Measurements from ENCODE around the gene BANP.
"Not testable (repeated sequence)": the region's sequence is repeated elsewhere in the genome, so short reads cannot be mapped to it uniquely, and the experiment has no call there.

DNA sequence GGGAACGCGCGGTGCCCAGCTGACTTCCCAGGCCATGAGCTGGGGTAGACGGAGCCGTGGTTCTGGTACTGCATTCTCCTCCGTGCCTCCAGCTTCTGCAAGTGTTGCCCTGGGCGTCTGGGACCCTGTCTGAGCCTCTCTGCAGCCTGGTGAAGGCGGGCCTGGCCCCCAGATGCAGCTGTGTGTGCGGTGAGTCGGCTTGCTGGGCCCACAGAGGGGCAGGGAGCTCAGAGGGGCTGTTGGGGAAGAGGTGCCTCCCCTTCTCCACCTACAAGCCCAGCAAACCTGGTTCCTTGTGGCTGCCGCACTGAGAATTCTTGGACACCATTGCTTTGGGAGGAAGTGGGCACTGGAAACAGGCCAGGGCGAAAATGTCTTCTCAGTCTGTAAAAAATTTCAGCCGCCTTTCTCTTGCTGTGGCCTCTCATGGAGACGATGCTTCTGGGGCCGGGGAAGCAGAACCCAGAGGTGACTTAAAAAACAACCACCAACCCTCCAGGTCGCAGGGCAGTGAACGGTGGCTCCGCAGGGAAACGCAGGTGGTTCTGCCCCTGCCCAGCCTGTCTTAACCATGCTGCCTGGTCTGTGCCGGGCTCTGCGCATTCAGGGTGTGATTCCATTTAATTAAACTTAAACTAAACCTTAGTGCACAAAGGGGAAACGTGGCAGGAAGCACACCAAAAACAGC lies 163.5 kb downstream of the BANP start:
- TF ChIP-seq, protein P1, sequence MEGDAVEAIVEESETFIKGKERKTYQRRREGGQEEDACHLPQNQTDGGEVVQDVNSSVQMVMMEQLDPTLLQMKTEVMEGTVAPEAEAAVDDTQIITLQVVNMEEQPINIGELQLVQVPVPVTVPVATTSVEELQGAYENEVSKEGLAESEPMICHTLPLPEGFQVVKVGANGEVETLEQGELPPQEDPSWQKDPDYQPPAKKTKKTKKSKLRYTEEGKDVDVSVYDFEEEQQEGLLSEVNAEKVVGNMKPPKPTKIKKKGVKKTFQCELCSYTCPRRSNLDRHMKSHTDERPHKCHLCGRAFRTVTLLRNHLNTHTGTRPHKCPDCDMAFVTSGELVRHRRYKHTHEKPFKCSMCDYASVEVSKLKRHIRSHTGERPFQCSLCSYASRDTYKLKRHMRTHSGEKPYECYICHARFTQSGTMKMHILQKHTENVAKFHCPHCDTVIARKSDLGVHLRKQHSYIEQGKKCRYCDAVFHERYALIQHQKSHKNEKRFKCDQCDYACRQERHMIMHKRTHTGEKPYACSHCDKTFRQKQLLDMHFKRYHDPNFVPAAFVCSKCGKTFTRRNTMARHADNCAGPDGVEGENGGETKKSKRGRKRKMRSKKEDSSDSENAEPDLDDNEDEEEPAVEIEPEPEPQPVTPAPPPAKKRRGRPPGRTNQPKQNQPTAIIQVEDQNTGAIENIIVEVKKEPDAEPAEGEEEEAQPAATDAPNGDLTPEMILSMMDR (IDR thresholded peaks at IDR 0.05): not testable (repeated sequence)
- not testable (repeated sequence) for TF ChIP-seq TCF7L2 (IDR thresholded peaks at IDR 0.05; ENCODE audit: low read depth, low read length); SIN3A (IDR thresholded peaks at IDR 0.05; ENCODE audit: borderline replicate concordance, insufficient read depth, low read depth, low read length); POLR2AphosphoS5 (IDR thresholded peaks at IDR 0.05; ENCODE audit: low read depth, low read length)
- TF ChIP-seq, protein P2, sequence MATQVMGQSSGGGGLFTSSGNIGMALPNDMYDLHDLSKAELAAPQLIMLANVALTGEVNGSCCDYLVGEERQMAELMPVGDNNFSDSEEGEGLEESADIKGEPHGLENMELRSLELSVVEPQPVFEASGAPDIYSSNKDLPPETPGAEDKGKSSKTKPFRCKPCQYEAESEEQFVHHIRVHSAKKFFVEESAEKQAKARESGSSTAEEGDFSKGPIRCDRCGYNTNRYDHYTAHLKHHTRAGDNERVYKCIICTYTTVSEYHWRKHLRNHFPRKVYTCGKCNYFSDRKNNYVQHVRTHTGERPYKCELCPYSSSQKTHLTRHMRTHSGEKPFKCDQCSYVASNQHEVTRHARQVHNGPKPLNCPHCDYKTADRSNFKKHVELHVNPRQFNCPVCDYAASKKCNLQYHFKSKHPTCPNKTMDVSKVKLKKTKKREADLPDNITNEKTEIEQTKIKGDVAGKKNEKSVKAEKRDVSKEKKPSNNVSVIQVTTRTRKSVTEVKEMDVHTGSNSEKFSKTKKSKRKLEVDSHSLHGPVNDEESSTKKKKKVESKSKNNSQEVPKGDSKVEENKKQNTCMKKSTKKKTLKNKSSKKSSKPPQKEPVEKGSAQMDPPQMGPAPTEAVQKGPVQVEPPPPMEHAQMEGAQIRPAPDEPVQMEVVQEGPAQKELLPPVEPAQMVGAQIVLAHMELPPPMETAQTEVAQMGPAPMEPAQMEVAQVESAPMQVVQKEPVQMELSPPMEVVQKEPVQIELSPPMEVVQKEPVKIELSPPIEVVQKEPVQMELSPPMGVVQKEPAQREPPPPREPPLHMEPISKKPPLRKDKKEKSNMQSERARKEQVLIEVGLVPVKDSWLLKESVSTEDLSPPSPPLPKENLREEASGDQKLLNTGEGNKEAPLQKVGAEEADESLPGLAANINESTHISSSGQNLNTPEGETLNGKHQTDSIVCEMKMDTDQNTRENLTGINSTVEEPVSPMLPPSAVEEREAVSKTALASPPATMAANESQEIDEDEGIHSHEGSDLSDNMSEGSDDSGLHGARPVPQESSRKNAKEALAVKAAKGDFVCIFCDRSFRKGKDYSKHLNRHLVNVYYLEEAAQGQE (IDR thresholded peaks at IDR 0.05; ENCODE audit: insufficient read depth in 1 of 2, low read depth in 2 of 2, low read length in 1 of 2): not testable (repeated sequence)
